HL-60 (cell line): ENCODE measurements around the gene EBF3.

ENCODE experiments used
- DNase-seq, 2 experiments: peaks; one replicate each; pipeline ENCODE4 v3.0.0-alpha.2; 2010 to 2020; ENCODE audit warnings: low read depth in 1 of 2, low spot score in 1 of 2
- H3K27ac ChIP-seq: fragments of 250-450 bp; sonication (Bioruptor Pico); replicated peaks from 2 replicates; pipeline ENCODE4 v1.5.1; 2020; ENCODE audit warnings: mild to moderate bottlenecking, moderate library complexity
- H3K27me3 ChIP-seq: fragments of 250-450 bp; sonication (Bioruptor Pico); 2 replicates; pipeline ENCODE4 v1.5.1; 2021; ENCODE audit warnings: mild to moderate bottlenecking, moderate library complexity; ENCODE audit not compliant: insufficient read depth, poor library complexity, severe bottlenecking
- H3K4me3 ChIP-seq: replicated peaks from 2 replicates; pipeline ENCODE4 v1.5.1; 2011; ENCODE audit warnings: mild to moderate bottlenecking, control low read depth, low read length; ENCODE audit not compliant: insufficient read depth
- GABPA ChIP-seq: IDR thresholded peaks from 2 replicates; pipeline ENCODE4 v1.6.1; 2012; ENCODE audit warnings: low read depth
- POLR2AphosphoS5 ChIP-seq: IDR thresholded peaks from 2 replicates; pipeline ENCODE4 v1.6.1; 2012; ENCODE audit warnings: low read depth
- REST ChIP-seq: IDR thresholded peaks from 2 replicates; pipeline ENCODE4 v1.6.1; 2012; ENCODE audit warnings: low read depth; ENCODE audit not compliant: insufficient replicate concordance
- SPI1 ChIP-seq: IDR thresholded peaks from 2 replicates; pipeline ENCODE4 v1.6.1; 2012; ENCODE audit warnings: low read depth, mild to moderate bottlenecking, borderline replicate concordance
- TF ChIP-seq, protein P1 (sequence below): IDR thresholded peaks from one replicate; pipeline ENCODE4 v1.5.1; 2011; ENCODE audit warnings: low read length, control low read depth, inconsistent platforms; ENCODE audit not compliant: insufficient read depth

EBF3 gene

GRCh38 chr10:129796710-129797420 is 167.2 kb downstream of the EBF3 start:
- Histone ChIP-seq H3K27me3 (no peaks in the 10 kb centered on the region), H3K27ac (no peak overlapping the region), H3K4me3 (no peak overlapping the region)
- no peak for TF ChIP-seq SPI1
- no peak for TF ChIP-seq REST
- TF ChIP-seq, protein P1, sequence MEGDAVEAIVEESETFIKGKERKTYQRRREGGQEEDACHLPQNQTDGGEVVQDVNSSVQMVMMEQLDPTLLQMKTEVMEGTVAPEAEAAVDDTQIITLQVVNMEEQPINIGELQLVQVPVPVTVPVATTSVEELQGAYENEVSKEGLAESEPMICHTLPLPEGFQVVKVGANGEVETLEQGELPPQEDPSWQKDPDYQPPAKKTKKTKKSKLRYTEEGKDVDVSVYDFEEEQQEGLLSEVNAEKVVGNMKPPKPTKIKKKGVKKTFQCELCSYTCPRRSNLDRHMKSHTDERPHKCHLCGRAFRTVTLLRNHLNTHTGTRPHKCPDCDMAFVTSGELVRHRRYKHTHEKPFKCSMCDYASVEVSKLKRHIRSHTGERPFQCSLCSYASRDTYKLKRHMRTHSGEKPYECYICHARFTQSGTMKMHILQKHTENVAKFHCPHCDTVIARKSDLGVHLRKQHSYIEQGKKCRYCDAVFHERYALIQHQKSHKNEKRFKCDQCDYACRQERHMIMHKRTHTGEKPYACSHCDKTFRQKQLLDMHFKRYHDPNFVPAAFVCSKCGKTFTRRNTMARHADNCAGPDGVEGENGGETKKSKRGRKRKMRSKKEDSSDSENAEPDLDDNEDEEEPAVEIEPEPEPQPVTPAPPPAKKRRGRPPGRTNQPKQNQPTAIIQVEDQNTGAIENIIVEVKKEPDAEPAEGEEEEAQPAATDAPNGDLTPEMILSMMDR = no peak
- TF ChIP-seq POLR2AphosphoS5 = no peak
- TF ChIP-seq GABPA = no peak
- peak; percentile 16 to 18 for DNase-seq

- TF ChIP-seq REST (no peak), SPI1 (no peak), POLR2AphosphoS5 (no peak), GABPA (no peak)
- TF ChIP-seq, protein P1 = no peak
- no peak for DNase-seq
- no peaks in the 10 kb centered on the region for H3K27me3 ChIP-seq
- no peak overlapping the region for H3K4me3 ChIP-seq
- no peak overlapping the region for H3K27ac ChIP-seq
Measured at GRCh38 chr10:129793996-129794395, 170.1 kb downstream of the EBF3 start.

- no peaks in the 10 kb centered on the region for H3K27me3 ChIP-seq
- no peak for DNase-seq
- H3K27ac ChIP-seq = no peak overlapping the region
- no peak for TF ChIP-seq POLR2AphosphoS5
- H3K4me3 ChIP-seq = no peak overlapping the region
Measured at GRCh38 chr10:129793479-129793878, 170.6 kb downstream of the EBF3 start.

- Histone ChIP-seq H3K27me3 (no peaks in the 10 kb centered on the region), H3K4me3 (no peak overlapping the region), H3K27ac (no peak overlapping the region)
- DNase-seq = no peak
- TF ChIP-seq POLR2AphosphoS5 = no peak
- TF ChIP-seq, protein P1 = no peak
Measured at GRCh38 chr10:129792864-129793263, 171.2 kb downstream of the EBF3 start.
